ENCODE data around the gene EFNA1.
A peak's percentile ranks its signal among the peaks of the same experiment; 100 is the strongest.
"Not testable (repeated sequence)": the region's sequence is repeated elsewhere in the genome, so short reads cannot be mapped to it uniquely, and the experiment has no call there.

Gene EFNA1

GRCh38 chr1:155167166-155168104 lies 39.8 kb downstream of the EFNA1 start:
- peak overlapping the region; percentile 20; the same call in 1 of the 2 replicates for H3K4me3 ChIP-seq (ENCODE audit: low read length)
- no peaks in the 10 kb centered on the region for H3K9me2 ChIP-seq (replicated peaks; ENCODE audit: insufficient read depth, low read length)
- 0 out of 2 replicates have a peak, but pooled peaks cover 5% of the 10 kb centered on the region for H3F3A ChIP-seq (ENCODE audit: insufficient read depth, low read length)
- no peak overlapping the region for H3K9ac ChIP-seq (ENCODE audit: low read length)
- peak overlapping the region; percentile 62 for H2AFZ ChIP-seq (ENCODE audit: low read length)
- H4K20me1 ChIP-seq (ENCODE audit: insufficient read depth, low read length): no peaks in the 10 kb centered on the region
- H3K4me2 ChIP-seq (ENCODE audit: low read depth, low read length): peak overlapping the region; percentile 60
- DNase-seq: peak; percentile 93
- no peaks in the 10 kb centered on the region for H3K27me3 ChIP-seq (replicated peaks; ENCODE audit: insufficient read depth, low read length)
- H3K9me3 ChIP-seq (replicated peaks; ENCODE audit: insufficient read depth, low read length): no peaks in the 10 kb centered on the region
- H3K36me3 ChIP-seq (replicated peaks; ENCODE audit: insufficient read depth, low read length): no peaks in the 10 kb centered on the region
- no peak overlapping the region for H3K27ac ChIP-seq (ENCODE audit: low read length)
- no peak for TF ChIP-seq EZH2phosphoT487 (IDR thresholded peaks at IDR 0.05; ENCODE audit: low read length)
- TF ChIP-seq CTCF (IDR thresholded peaks at IDR 0.05; ENCODE audit: low read length): peak; percentile 99
- H3K4me1 ChIP-seq (ENCODE audit: low read length): peaks cover 10% of the 10 kb centered on the region
- H3K79me2 ChIP-seq (ENCODE audit: low read length): peaks cover 12% of the 10 kb centered on the region

- H3K27me3 ChIP-seq (replicated peaks; ENCODE audit: insufficient read depth, low read length); H4K20me1 ChIP-seq (ENCODE audit: insufficient read depth, low read length); H2AFZ ChIP-seq (ENCODE audit: low read length); H3K9me2 ChIP-seq (replicated peaks; ENCODE audit: insufficient read depth, low read length); H3K9ac ChIP-seq (ENCODE audit: low read length); H3K4me2 ChIP-seq (ENCODE audit: low read depth, low read length); H3F3A ChIP-seq (ENCODE audit: insufficient read depth, low read length); H3K9me3 ChIP-seq (replicated peaks; ENCODE audit: insufficient read depth, low read length); H3K36me3 ChIP-seq (replicated peaks; ENCODE audit: insufficient read depth, low read length); H3K4me3 ChIP-seq (ENCODE audit: low read length); H3K27ac ChIP-seq (ENCODE audit: low read length); DNase-seq: not testable (repeated sequence)
- peaks cover 11% of the 10 kb centered on the region for H3K4me1 ChIP-seq (ENCODE audit: low read length)
- H3K79me2 ChIP-seq (ENCODE audit: low read length): peaks cover 18% of the 10 kb centered on the region
These were observed 40.4 kb downstream of the EFNA1 start for GRCh38 chr1:155168105-155168445.

- no peaks in the 10 kb centered on the region for H3K36me3 ChIP-seq (replicated peaks; ENCODE audit: insufficient read depth, low read length)
- no peak overlapping the region for H3K27ac ChIP-seq (ENCODE audit: low read length)
- H3K9me2 ChIP-seq (replicated peaks; ENCODE audit: insufficient read depth, low read length): no peaks in the 10 kb centered on the region
- H3K9ac ChIP-seq (ENCODE audit: low read length): no peak overlapping the region
- H4K20me1 ChIP-seq (ENCODE audit: insufficient read depth, low read length): no peaks in the 10 kb centered on the region
- H3F3A ChIP-seq (ENCODE audit: insufficient read depth, low read length): 0 out of 2 replicates have a peak, but pooled peaks cover 5% of the 10 kb centered on the region
- peaks cover 14% of the 10 kb centered on the region for H3K4me1 ChIP-seq (ENCODE audit: low read length)
- peaks cover under 1% of the 10 kb centered on the region; the same call in 1 of the 2 replicates for H3K27me3 ChIP-seq (replicated peaks; ENCODE audit: insufficient read depth, low read length)
- H3K4me2 ChIP-seq (ENCODE audit: low read depth, low read length): no peak overlapping the region
- no peak overlapping the region for H3K4me3 ChIP-seq (ENCODE audit: low read length)
- peaks cover 18% of the 10 kb centered on the region for H3K79me2 ChIP-seq (ENCODE audit: low read length)
- H2AFZ ChIP-seq (ENCODE audit: low read length): no peak overlapping the region
- no peak for DNase-seq
- TF ChIP-seq EZH2 (optimal IDR thresholded peaks at IDR 0.05; ENCODE audit: low read depth, low read length): no peak
- no peak for TF ChIP-seq EZH2phosphoT487 (IDR thresholded peaks at IDR 0.05; ENCODE audit: low read length)
- TF ChIP-seq CTCF (IDR thresholded peaks at IDR 0.05; ENCODE audit: low read length): no peak
- H3K9me3 ChIP-seq (replicated peaks; ENCODE audit: insufficient read depth, low read length): no peaks in the 10 kb centered on the region
These were observed 41.0 kb downstream of the EFNA1 start for GRCh38 chr1:155168456-155169210.
